ENCODE results near the gene SHQ1.

- TF ChIP-seq POLR2AphosphoS5 (IDR thresholded peaks at IDR 0.05), result no peak
- TF ChIP-seq CTCF (IDR thresholded peaks at IDR 0.05), result no peak
These were observed 39.7 kb upstream of the SHQ1 start, which contains the start of gene GXYLT2 for GRCh38 chr3:72887705-72888545.
